ENCODE measurements around the gene ERVFRD-1.

The ERVFRD-1 gene, protein sequence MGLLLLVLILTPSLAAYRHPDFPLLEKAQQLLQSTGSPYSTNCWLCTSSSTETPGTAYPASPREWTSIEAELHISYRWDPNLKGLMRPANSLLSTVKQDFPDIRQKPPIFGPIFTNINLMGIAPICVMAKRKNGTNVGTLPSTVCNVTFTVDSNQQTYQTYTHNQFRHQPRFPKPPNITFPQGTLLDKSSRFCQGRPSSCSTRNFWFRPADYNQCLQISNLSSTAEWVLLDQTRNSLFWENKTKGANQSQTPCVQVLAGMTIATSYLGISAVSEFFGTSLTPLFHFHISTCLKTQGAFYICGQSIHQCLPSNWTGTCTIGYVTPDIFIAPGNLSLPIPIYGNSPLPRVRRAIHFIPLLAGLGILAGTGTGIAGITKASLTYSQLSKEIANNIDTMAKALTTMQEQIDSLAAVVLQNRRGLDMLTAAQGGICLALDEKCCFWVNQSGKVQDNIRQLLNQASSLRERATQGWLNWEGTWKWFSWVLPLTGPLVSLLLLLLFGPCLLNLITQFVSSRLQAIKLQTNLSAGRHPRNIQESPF

DNA sequence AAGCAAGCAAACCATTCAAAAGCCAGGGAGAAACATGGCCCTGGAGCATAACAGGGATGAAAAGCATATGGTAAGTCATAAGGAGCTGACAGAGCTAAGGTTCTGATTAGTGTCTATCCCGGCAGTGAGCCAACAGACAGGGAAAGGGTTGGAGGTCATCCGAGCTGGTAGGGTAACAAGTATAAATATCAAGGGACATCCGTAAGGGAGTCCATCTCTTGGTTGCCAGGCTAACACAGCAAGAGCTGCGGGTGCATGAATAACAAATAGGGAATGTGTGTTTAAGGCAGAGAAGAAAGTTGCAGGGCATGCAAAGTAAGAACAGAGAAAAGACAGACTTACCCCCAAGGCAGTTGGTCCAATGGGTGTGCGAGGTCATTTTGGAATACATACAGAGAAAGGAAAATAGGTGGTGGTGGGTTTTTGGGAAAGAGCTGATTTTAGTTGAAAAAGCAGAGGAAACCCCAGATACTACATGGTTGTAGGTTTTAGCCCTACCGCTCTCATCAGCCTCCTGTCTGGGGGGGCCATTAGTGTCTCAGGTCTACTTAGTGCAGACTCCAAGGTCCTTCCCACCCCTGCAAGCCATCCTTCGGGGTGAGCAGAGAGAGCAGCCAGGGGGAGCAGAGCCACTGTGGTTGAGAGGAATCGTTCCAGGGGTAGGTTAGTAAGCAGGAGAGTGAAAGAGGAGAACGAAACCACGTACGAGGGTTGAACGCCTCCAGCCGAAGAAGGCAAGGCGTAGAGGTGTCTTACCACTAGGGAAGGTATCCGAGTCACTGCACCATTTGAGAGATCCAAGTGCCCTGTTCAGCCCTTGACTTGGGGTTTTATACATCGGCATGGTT, at the start of gene ERVFRD-1:
Gene ERVFRD-1 (minus strand): TSS at position 805 of the 848 bp plus-strand sequence. CDS start 6,415 bp downstream, outside the sequence.
- DNase-seq (ENCODE audit: low spot score): no peak

DNA sequence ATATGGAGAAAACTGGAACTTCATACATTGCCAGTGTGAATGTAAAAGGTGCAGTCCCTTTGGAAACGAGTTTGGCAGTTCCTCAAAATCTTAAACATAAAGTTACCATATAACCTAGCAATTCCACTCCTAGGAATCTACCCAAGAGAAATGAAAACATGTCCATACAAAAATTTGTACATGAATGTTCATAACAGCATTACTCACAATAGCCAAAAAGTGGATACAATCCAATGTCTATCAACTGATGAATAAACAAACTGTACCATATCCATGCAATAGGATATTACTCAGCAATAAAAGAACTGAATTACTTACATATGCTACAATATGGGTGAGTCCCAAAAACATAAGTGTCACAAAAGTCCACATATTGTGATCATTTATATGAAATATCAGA, 48.7 kb upstream of the ERVFRD-1 start:
- no peak for DNase-seq (ENCODE audit: low spot score)

DNA sequence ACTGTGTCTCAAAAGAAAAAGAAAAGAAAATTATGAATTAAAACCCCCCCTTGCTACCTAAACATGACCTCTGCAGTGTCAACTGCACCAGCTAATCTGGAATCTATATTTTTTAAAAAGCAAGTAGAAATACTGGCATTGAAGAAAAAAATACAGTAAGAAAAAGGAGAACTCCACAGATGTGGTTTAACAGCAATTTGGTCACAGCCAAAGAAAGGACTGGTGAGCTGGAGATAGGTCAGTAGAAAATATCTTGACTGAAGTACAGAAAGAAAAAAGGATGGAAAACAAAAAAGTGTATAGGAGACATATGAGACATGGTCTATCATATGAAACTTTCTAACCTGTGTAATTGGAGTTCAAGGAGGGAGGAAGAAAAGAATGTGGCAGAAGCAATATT, 44.1 kb upstream of the ERVFRD-1 start:
- DNase-seq (ENCODE audit: low spot score): no peak

DNA sequence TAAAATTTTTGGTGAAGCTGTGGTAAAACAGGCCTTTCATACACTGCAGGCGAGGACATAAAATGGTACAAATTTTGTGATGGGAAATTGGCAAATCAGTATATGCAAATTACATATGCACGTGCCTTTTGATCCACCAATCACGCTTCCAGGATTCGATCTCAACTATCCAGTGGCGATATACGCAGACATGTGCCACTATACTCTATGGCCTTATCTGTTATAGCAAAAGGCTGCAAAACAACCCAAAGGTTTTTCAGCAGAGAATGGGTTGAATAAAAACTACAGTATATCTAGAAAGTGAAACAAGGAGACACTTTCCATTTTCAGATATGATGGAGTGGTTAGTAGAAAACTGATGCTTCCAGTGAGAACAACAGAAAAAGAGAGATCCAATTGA, 41.9 kb upstream of the ERVFRD-1 start:
- no peak for DNase-seq (ENCODE audit: low spot score)

DNA sequence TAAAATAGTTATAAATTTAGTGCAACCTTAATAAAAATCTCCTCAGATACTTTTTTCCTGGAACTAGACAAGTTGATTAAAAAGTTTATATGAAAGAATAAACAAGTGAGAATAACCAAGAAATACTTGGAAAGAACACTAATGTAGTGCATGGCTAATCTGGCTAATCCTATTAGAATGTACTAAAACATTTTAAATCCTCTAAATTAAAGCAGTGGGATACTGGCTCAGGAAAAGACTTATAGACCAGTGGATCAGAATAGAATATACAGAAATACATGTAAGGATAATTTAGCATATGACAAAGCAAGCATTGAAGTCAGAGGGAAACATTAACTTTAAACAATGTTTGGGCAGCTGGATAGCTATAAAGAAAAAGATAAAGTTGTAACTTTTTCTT, 41.1 kb upstream of the ERVFRD-1 start:
- DNase-seq (ENCODE audit: low spot score): no peak

DNA sequence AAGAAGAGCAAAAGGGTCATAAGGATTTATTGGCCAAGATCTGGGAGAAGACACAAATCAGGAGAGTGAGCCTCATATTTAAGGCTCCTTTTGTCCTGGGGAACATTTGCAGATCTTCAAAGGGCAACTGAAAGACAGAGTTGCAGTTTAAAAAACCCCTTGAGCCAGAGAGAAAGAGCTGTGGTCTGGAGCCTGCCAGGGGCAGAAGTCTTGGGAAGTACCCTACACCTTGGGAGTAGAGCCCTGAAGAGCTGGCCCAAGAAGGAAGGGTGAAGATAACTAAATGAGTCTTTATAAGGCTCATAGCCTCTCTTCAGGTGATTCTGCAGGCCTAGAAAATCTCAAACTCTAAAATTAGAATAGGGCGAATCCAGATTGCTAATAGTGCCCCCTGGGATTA, 40.0 kb upstream of the ERVFRD-1 start:
- no peak for DNase-seq (ENCODE audit: low spot score)

DNA sequence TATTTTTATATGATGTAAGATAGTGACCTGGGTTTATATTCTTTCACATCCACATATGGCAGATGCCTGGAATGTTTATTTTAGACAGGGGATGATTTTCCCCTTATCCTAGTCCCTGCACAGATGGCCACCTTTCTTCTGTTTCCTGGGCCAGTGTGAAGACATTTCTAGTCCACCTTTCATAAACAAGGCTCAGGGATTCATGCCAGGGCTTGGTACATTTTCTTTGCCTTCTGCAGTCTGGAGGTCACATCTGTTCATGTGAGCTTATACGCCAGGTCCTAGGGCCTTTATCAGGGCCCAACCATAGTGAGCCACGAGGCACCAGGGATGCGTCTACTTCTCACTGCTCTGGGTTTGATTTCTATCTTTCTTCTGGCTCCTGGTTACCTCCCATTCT, 38.0 kb upstream of the ERVFRD-1 start:
- no peak for DNase-seq (ENCODE audit: low spot score)

DNA sequence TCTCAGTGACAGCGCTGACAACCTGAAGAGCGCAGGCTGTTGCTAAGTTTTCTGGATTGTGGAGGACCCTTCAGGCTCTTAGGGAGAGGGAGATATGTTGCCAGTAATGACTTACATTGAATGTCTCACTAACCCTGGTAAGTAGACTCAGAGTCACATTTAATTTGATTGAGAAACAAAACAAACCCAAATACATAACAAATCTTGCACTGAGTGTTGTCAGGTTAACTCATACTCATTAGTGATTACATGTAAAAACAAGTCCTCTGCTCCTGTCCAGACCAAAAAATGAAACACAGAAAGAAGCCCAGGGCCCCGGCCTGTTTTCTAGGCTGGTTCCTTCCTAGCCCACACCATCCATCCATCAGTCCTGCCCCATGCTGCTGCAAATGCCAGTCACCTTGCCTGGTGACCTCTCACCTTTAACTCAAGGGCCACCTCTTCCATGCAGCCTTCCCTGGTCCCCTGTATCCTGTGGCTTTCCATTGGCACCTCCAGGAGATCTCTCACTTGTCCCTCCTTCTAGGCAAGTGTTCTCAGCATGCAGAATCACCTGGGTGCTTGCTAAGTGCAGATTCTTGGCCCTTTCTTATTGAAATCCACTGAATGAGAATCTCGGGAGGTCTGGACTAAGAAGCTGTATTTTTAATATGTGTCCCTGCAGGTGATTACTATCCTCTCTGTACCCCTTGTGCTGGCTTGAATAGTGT, 34.7 kb upstream of the ERVFRD-1 start:
- DNase-seq (ENCODE audit: low spot score): no peak

DNA sequence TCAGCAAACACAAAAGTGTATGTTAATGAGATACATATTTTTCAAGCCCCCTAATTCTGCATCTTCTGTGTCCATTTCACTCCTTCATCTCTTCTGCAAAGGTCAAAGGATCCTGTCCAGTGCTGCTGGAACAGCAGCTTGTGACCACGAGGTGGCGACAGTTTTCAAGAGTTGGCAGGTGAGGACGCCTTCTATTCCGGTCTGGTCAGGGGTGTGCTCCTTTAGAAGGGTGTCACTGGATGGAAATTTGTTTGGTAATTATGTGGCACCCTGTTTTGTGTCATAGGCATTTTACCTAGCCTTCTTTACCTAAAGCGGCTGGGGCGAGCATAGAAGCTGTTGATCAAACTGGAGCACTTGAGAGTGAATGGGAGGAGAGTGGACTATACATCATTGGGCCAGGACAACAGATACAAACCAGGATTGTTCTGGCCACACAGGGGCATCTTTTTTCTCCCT, 32.9 kb upstream of the ERVFRD-1 start:
- peak; percentile 79 for DNase-seq (ENCODE audit: low spot score)

DNA sequence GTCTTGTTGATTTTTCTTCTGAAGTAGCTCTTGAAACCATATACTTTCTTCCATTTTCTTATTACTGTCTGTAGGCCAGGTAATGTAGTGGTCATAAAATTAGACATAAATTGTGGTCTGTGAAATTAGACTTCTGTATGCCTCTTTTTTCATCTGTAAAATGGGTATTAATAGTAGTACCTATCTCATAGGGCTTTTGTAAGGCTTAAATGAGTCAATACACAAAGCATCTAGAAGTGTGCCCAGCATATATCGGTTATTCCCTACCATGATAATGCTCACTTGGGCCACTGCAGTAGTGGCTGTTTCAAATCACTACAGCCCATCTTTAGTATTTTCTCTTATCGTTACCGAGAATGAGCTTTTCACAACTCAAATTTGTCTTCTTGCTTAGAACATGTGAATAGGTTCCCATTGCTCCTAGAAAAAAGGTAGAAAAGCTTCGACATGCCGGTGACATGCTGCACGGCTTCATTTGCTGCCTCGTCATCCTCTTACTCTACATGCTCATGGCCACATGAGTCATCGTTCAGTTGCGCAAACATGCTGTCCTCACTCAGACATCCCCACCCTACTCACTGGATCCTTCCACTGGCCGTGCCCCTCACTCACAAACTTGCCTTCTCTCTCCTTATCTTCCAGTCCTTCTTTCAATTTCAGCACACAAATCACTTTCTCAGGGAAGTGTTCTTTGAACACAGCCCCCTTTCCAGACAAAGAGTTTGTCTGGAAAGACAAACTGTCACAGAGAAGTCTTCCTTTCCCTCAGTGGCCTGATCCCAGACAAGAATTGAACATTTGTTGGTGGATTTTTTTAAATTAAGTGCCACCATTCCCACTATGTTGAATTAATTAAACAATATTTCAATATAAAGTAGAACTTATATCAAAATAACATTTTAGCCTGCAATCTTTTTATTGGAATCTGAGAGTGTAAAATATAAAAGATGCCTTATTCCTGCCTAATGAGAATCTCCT, 32.2 kb upstream of the ERVFRD-1 start:
- no peak for DNase-seq (ENCODE audit: low spot score)

DNA sequence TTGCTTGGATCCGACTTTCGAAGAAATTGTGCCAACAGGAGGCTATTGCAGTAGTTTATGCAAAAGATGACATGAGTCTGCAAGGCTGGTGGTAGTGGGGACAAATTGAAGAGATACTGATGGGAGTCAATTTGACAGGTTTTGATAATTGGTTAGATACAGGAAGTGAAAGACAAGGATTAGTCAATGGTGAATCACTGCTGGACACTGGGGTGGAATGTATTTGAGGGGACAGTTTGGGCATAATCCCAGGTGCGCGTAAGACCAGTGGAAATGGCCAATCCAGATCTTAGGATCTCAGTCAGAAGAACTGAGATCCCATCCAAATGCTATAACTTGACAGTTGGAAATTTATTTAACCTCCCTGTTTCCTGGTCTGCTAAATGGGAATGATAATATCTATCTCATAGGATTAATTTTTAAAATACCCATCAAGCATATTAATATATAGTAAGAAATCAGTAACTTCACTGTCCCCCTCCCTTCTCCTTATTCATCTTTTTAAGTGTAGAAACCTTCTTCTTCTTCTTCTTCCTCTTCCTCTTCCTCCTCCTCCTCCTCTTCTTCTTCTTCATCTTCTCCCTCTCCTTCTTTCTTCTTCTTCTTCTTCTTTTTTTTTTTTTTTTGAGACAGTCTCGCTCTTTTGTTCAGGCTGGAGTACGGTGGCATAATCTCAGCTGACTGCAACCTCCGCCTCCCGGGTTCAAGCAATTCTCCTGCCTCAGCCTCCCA, 30.9 kb upstream of the ERVFRD-1 start:
- DNase-seq (ENCODE audit: low spot score): no peak

DNA sequence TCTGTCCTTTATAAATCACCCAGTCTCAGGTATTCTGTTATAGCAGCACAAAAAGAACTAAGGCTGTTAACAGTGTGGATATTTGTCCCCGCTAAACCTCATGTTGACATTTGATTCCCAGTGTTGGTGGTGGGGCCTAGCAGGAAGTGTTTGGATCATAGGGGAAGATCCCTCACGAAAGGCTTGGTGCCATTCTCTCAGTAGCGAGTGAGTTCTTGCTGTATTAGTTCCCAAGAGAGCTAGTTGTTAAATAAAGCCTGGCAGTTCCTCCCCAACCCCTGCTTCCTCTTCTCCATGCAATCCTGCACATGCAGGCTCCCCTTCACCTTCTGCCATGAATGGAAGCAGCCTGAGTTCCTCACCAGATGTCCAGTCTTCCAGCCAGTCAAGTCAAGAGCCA, 29.8 kb upstream of the ERVFRD-1 start:
- no peak for DNase-seq (ENCODE audit: low spot score)

DNA sequence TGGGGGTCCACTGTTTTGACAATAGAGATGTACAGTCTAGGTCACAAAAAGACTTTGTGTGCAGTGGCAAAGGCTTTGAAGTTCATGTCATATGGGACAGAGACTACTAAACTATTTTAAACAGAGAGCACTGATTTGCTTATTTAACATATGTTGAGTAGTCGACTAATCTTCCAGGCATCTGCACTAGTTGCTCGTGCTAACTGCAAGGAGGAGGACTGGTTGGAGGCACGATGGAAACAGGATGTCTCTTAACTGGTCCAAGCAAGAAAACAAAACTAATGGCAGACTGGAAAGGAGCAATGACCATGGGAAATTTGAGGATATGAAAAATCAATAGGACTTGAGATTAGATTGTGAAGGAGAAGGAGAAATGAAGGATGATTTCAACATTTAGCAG, 28.5 kb upstream of the ERVFRD-1 start:
- DNase-seq (ENCODE audit: low spot score): no peak

DNA sequence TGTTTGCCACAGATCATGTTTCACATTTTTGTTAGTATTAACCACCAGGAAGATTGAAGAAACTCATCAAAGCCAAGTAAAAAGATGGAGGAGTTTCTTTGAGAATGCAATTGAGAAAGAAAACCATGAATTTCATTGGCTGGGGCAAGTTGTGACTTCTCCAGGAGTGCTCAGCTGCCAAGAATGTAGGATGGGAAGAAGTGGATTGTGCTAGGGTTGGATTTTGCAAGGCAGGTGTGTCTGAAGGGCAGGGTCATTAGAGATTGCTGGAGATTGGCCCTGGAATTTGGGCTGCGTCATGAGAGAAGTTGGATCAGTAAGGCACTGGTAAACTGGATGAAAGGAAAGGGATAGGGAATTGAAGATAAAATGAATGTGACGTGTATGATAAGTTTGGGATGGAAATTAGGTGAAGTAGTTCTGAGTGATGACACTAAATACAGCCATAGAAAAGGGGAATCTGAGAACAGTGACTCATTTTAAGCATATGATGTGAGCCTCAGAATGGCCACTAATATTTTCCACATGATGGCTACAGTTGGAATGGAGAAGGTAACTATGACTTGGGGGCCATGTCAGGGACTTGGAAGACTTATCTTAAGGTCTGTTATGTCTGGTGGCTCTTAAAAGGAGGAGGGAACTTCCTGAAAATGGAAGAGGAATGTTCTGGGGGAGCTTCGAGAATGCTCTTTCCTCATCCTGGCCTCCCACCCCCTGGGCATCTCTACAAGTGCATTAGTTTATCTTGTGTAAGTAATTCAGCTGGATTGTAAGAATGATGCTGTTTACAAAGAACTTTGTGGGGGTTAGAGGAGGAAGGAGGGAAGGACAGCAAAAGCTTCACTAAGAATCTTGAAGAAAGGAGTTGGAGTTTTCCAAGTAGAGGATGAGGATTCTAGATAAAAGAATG, 27.8 kb upstream of the ERVFRD-1 start:
- DNase-seq (ENCODE audit: low spot score): no peak

DNA sequence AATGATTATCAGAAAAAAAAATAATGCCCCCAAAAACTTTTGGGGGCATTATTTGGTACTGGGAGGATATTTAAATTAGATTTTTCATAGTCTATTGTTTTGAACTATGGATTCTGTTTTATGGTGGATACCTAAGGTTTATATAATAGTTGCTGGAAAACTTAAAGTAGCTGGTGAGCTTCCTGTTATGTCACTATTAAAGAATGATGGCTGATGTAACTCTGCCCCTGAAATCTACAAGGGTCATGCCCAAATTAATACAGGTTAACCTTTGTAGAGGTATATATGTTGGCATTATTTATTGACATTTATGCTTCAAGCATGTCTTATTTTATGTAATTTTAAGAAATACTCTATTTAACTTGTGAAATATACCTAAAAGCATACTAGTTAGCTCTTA, 25.3 kb upstream of the ERVFRD-1 start:
- DNase-seq (ENCODE audit: low spot score): no peak

DNA sequence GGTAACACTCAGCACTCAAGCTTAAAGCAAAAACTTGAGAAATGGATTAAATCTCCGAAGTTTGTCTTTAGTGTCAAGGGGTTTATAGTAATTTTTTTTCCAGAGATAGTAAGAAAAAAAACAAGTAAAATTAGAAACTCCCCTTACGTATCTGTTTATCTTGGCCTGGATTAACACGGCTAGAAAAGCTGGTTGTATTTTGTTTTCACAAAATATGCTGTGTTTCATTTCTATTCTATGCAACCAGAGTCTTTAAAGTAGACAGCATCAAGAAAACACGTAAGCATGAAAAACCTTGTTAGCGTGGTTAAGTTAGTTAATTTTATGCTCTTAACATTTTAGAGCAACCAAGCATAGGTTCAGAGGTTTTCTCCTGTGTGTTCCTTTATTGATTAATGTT, 21.8 kb upstream of the ERVFRD-1 start:
- DNase-seq (ENCODE audit: low spot score): no peak

DNA sequence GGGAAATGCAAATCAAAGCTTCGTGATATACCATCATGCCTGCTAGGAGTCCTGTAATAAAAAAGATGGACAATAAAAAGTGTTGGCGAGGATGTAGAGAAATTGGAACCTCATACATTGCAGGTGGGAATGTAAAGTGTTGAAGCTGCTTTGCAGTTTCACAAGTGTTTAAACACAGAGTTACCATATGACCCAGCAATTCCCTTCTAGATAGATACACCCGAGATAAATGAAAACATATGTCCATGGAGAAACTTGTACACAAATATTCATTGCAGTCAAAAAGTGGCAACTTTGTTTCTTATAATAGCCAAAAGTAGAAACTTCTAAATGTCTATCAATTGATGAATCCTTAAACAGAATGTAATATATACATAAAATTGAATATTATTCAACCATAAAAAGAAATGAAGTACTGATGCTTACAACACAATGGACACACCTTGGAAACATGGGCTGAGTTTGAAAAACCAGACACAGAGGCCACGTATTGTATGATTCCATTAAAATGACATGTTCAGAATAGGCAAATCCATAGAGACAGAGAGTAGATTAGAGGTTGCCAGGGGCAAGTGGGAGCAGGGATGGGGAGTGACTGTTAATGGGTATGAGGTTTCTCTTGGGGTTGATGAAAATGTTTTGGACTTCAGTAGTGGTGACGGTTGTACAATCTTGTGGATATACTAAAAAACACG, 20.8 kb upstream of the ERVFRD-1 start:
- DNase-seq (ENCODE audit: low spot score): no peak

DNA sequence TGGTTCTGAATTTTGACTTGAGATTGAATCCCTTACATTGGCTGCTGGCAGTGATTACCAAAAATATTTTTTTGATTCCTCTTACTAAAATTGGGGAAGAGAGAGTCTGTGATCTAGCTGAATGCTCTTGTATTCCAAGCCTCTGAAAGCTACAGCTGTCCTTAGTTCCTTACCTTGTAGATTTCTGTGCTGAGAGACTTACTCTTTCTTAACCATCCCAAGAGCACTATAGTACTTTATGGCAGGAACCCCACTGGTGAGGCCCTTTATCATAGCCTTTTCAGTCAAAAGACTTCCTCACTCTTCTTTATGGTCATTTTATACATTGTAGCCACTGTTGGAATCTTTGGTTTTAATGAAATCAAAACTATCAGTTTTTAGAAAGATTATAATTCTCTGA, 19.1 kb upstream of the ERVFRD-1 start:
- no peak for DNase-seq (ENCODE audit: low spot score)
